HCT116 (cell line): ENCODE data around the gene PCDHGA1. TPM values are rescaled to one million over a fixed set of nuclear protein-coding genes. Genes with fewer than 3 reads are reported as not detected.

ENCODE experiments used
- ATAC-seq: fragments of 200-7000 bp; cut with Tn5 transposase; 2 replicates; pipeline ENCODE4 v1.9.1; 2020; ENCODE audit warnings: mild to moderate bottlenecking, moderate library complexity
- BruUV-seq: library from RNA; stranded (reverse); fragments of 400-500 nt; replicated peaks from 2 replicates; lab custom pipeline; 2021; lab: Mats Ljungman, UMichigan
- CTCF ChIA-PET: fragments of 300-600 bp; sonication (Branson Sonifier 250); formaldehyde crosslinking; loops from one replicate; lab custom pipeline; 2021; ENCODE audit warnings: antibody characterized with exemption; lab: Charles Lee
- POLR2A ChIA-PET: fragments of 300-600, 350-600 bp; sonication (Branson Sonifier 250); formaldehyde crosslinking; loops from one replicate; lab custom pipeline; 2021; ENCODE audit warnings: antibody characterized with exemption; lab: Charles Lee
- RAD21 ChIA-PET, 2 experiments: fragments of 300-600 bp; sonication (Branson Sonifier 250); formaldehyde crosslinking; loops; one replicate each; lab custom pipeline; 2023; ENCODE audit warnings: low total read pairs in 2 of 2; ENCODE audit not compliant: uncharacterized antibody in 2 of 2, unreplicated experiment in 2 of 2, low non-redundant PET in 1 of 2; lab: Charles Lee
- DNase-seq: peaks from one replicate; pipeline ENCODE4 v3.0.0-alpha.2; 2010; ENCODE audit warnings: low read depth, low spot score
- H2AFZ ChIP-seq: fragments of 200-600 bp; shearing (Covaris generic), sonication (generic); 2 replicates; pipeline ENCODE4 v1.6.1; 2017; ENCODE audit warnings: low read depth, mixed run types, mixed read lengths, antibody characterized with exemption, low read length; ENCODE audit not compliant: poor library complexity, severe bottlenecking
- H3K27ac ChIP-seq: 2 replicates; pipeline ENCODE4 v1.5.1; 2012; ENCODE audit warnings: low read depth, low read length
- H3K27me3 ChIP-seq: fragments of 200-600 bp; sonication (generic); 2 replicates; pipeline ENCODE4 v1.6.1; 2016; ENCODE audit warnings: mixed run types, low read length, mixed read lengths; ENCODE audit not compliant: insufficient read depth
- H3K36me3 ChIP-seq, 2 experiments: fragments of 200-500 bp in 1 of 2; fragments of 200-600 bp in 1 of 2; sonication (Bioruptor generic) in 1 of 2; sonication (generic) in 1 of 2; 2 replicates each; pipeline versions ENCODE4 v1.5.1 to v1.6.1; 2014 to 2016; ENCODE audit warnings: low read length in 2 of 2, inconsistent platforms in 1 of 2, mixed read lengths in 1 of 2, mixed run types in 1 of 2; ENCODE audit not compliant: insufficient read depth in 2 of 2, control insufficient read depth in 1 of 2
- H3K4me1 ChIP-seq, 2 experiments: fragments of 200-600 bp in 1 of 2; sonication (generic) in 1 of 2; 2 replicates each; pipeline versions ENCODE4 v1.5.1 to v1.6.1; 2012 to 2017; ENCODE audit warnings: low read length in 2 of 2, inconsistent platforms in 1 of 2, mild to moderate bottlenecking in 1 of 2, mixed read lengths in 1 of 2, mixed run types in 1 of 2, moderate library complexity in 1 of 2; ENCODE audit not compliant: insufficient read depth in 2 of 2, control insufficient read depth in 1 of 2
- H3K4me2 ChIP-seq: fragments of 200-600 bp; sonication (generic); 2 replicates; pipeline ENCODE4 v1.6.1; 2017; ENCODE audit warnings: mixed run types, low read length, mixed read lengths
- H3K4me3 ChIP-seq, 2 experiments: fragments of 200-600 bp in 1 of 2; sonication (generic) in 1 of 2; replicated peaks in 1 of 2; 2 replicates each; pipeline ENCODE4 v1.5.1; 2011 to 2016; ENCODE audit warnings: low read length in 2 of 2, control low read depth in 1 of 2, low read depth in 1 of 2, mild to moderate bottlenecking in 1 of 2, mixed read lengths in 1 of 2, mixed run types in 1 of 2
- H3K79me2 ChIP-seq: fragments of 200-600 bp; sonication (generic); 2 replicates; pipeline ENCODE4 v1.6.1; 2017; ENCODE audit warnings: mild to moderate bottlenecking, mixed run types, low read length, moderate library complexity, mixed read lengths; ENCODE audit not compliant: insufficient read depth
- H3K9ac ChIP-seq: fragments of 200-600 bp; sonication (generic); 2 replicates; pipeline ENCODE4 v1.6.1; 2016; ENCODE audit warnings: low read length, mixed read lengths
- H3K9me2 ChIP-seq: fragments of 200-600 bp; sonication (generic), shearing (Covaris generic); 2 replicates; pipeline ENCODE4 v1.6.1; 2017; ENCODE audit warnings: mixed run types, mild to moderate bottlenecking, moderate library complexity; ENCODE audit not compliant: insufficient read depth
- H3K9me3 ChIP-seq, 2 experiments: fragments of 200-500 bp in 1 of 2; fragments of 200-600 bp in 1 of 2; sonication (Bioruptor generic) in 1 of 2; sonication (generic) in 1 of 2; 2 replicates each; pipeline ENCODE4 v1.6.1; 2014 to 2017; ENCODE audit warnings: low read length in 2 of 2, mixed read lengths in 2 of 2, inconsistent platforms in 1 of 2, low read depth in 1 of 2, mild to moderate bottlenecking in 1 of 2, mixed run types in 1 of 2, moderate library complexity in 1 of 2; ENCODE audit not compliant: control insufficient read depth in 1 of 2, insufficient read depth in 1 of 2
- H4K20me1 ChIP-seq: fragments of 200-600 bp; sonication (generic), shearing (Covaris generic); 2 replicates; pipeline ENCODE4 v1.6.1; 2017; ENCODE audit warnings: mixed run types, mild to moderate bottlenecking, moderate library complexity; ENCODE audit not compliant: insufficient read depth
- CEBPB ChIP-seq: IDR thresholded peaks from 2 replicates; pipeline ENCODE4 v1.6.1; 2012; ENCODE audit warnings: low read depth
- ELF1 ChIP-seq: IDR thresholded peaks from 2 replicates; pipeline ENCODE4 v1.6.1; 2012; ENCODE audit warnings: low read depth, borderline replicate concordance
- EZH2phosphoT487 ChIP-seq: fragments of 200-600 bp; IDR thresholded peaks from 2 replicates; pipeline ENCODE4 v1.6.1; 2018; ENCODE audit warnings: antibody characterized with exemption, borderline replicate concordance
- FOSL1 ChIP-seq: IDR thresholded peaks from 2 replicates; pipeline ENCODE4 v1.6.1; 2012; ENCODE audit warnings: low read depth
- POLR2AphosphoS5 ChIP-seq: IDR thresholded peaks from 2 replicates; pipeline ENCODE4 v1.6.1; 2011; ENCODE audit warnings: mild to moderate bottlenecking, low read depth, low read length, moderate library complexity
- RAD21 ChIP-seq: IDR thresholded peaks from 2 replicates; pipeline ENCODE4 v1.6.1; 2012; ENCODE audit warnings: low read depth, mild to moderate bottlenecking
- SIN3A ChIP-seq: IDR thresholded peaks from 2 replicates; pipeline ENCODE4 v1.6.1; 2012; ENCODE audit warnings: low read depth
- SRF ChIP-seq: IDR thresholded peaks from 2 replicates; pipeline ENCODE4 v1.6.1; 2012; ENCODE audit warnings: low read depth
- YY1 ChIP-seq: IDR thresholded peaks from 2 replicates; pipeline ENCODE4 v1.6.1; 2011; ENCODE audit warnings: low read length, low read depth, moderate library complexity, mild to moderate bottlenecking; ENCODE audit not compliant: insufficient replicate concordance; ENCODE audit errors: extremely low read depth
- ZNF274 ChIP-seq: fragments of 200-500 bp; sonication (Bioruptor generic); IDR thresholded peaks from 2 replicates; pipeline ENCODE4 v1.6.1; 2014; ENCODE audit warnings: mild to moderate bottlenecking, low read depth, low read length, inconsistent platforms
- intact Hi-C: fragments of 100-400 bp; cut with micrococcal nuclease; formaldehyde crosslinking; loops from 2 replicates; pipeline ENCODE4 v1.10.0; 2022
- total RNA-seq: library from RNA; stranded (reverse); gene quantifications from one replicate; pipeline ENCODE4 v1.2.1, GENCODE V29; 2021; ENCODE audit not compliant: unreplicated experiment
- TF ChIP-seq, protein P1 (sequence below), 3 experiments: fragments of 200-600 bp in 1 of 3; sonication (generic) in 1 of 3; IDR thresholded peaks in 2 of 3; conservative IDR thresholded peaks in 1 of 3; 2 replicates each; pipeline ENCODE4 v1.5.1; 2012 to 2017; ENCODE audit warnings: low read depth in 2 of 3, low read length in 2 of 3, antibody characterized with exemption in 1 of 3, borderline replicate concordance in 1 of 3, control low read depth in 1 of 3, mild to moderate bottlenecking in 1 of 3, mixed read lengths in 1 of 3, mixed run types in 1 of 3, moderate library complexity in 1 of 3; ENCODE audit not compliant: insufficient read depth in 1 of 3
- TF ChIP-seq, protein P2 (sequence below): IDR thresholded peaks from 2 replicates; pipeline ENCODE4 v1.6.1; 2012
- TF ChIP-seq, protein P3 (sequence below): IDR thresholded peaks from 2 replicates; pipeline ENCODE4 v1.6.1; 2011; ENCODE audit warnings: mild to moderate bottlenecking, low read length, moderate library complexity; ENCODE audit not compliant: insufficient replicate concordance; ENCODE audit errors: extremely low read depth

Gene PCDHGA1
- total RNA-seq, 1 experiment from 2014 or later = 0.05 TPM

DNA sequence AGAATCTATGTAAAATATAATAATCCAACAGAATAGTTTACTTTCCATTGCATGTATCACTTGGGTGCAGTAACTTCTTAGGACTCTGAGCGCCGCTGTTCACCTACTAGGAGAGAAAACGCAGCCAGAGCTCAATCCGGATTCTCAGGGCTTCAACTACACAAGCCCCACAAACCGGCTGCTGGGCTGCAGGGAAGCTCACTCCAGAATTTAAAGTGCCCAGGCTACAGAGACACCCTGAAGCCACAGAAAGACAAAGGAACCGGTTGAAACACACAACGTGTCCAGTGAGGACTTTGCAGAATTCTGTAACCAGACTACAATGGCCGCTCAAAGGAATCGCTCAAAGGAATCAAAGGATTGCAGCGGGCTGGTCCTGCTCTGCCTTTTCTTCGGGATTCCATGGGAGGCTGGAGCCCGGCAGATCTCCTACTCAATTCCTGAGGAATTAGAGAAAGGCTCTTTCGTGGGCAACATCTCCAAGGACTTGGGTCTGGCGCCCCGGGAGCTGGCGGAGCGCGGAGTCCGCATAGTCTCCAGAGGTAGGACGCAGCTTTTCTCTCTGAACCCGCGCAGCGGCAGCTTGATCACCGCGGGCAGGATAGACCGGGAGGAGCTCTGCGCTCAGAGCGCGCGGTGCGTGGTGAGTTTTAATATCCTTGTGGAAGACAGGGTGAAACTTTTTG, 82.7 kb downstream of the PCDHGA1 start, which contains the start of gene PCDHGA10:
Gene PCDHGA10 (plus strand): TSS at position 134 of the 686 bp plus-strand sequence. CDS start 189 bp downstream, at position 323.
- no peaks in the 10 kb centered on the region for H3K9me2 ChIP-seq
- peaks cover 2 to 5% of the 10 kb centered on the region in 2 experiments; a peak in 1 of 4 replicates for H3K4me1 ChIP-seq
- DNase-seq (peak; percentile 71), ATAC-seq (peak; percentile 89)
- peak within 1 kb of the TSS; percentile 60 for H3K9ac ChIP-seq
- TF ChIP-seq SIN3A (no peak), RAD21 (peak; percentile 94), CEBPB (no peak), SRF (no peak), EZH2phosphoT487 (no peak), YY1 (peak; percentile 69), ELF1 (no peak), ZNF274 (no peak), FOSL1 (no peak), POLR2AphosphoS5 (peak; percentile 24; the same call in 1 of the 2 replicates)
- TF ChIP-seq, protein P1, sequence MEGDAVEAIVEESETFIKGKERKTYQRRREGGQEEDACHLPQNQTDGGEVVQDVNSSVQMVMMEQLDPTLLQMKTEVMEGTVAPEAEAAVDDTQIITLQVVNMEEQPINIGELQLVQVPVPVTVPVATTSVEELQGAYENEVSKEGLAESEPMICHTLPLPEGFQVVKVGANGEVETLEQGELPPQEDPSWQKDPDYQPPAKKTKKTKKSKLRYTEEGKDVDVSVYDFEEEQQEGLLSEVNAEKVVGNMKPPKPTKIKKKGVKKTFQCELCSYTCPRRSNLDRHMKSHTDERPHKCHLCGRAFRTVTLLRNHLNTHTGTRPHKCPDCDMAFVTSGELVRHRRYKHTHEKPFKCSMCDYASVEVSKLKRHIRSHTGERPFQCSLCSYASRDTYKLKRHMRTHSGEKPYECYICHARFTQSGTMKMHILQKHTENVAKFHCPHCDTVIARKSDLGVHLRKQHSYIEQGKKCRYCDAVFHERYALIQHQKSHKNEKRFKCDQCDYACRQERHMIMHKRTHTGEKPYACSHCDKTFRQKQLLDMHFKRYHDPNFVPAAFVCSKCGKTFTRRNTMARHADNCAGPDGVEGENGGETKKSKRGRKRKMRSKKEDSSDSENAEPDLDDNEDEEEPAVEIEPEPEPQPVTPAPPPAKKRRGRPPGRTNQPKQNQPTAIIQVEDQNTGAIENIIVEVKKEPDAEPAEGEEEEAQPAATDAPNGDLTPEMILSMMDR (IDR thresholded peaks at IDR 0.05 in 2 of 3, conservative IDR thresholded peaks at IDR 0.05 in 1 of 3; ENCODE audit: borderline replicate concordance in 1 of 3, insufficient read depth in 1 of 3, low read depth in 2 of 3, low read length in 2 of 3) = peak; percentile 84 to 96 (median 86)
- TF ChIP-seq, protein P2, sequence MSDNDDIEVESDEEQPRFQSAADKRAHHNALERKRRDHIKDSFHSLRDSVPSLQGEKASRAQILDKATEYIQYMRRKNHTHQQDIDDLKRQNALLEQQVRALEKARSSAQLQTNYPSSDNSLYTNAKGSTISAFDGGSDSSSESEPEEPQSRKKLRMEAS = peak; percentile 10; the same call in 1 of the 2 replicates
- TF ChIP-seq, protein P3, sequence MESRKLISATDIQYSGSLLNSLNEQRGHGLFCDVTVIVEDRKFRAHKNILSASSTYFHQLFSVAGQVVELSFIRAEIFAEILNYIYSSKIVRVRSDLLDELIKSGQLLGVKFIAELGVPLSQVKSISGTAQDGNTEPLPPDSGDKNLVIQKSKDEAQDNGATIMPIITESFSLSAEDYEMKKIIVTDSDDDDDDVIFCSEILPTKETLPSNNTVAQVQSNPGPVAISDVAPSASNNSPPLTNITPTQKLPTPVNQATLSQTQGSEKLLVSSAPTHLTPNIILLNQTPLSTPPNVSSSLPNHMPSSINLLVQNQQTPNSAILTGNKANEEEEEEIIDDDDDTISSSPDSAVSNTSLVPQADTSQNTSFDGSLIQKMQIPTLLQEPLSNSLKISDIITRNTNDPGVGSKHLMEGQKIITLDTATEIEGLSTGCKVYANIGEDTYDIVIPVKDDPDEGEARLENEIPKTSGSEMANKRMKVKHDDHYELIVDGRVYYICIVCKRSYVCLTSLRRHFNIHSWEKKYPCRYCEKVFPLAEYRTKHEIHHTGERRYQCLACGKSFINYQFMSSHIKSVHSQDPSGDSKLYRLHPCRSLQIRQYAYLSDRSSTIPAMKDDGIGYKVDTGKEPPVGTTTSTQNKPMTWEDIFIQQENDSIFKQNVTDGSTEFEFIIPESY = no peak
- H3K4me3 ChIP-seq = peak within 1 kb of the TSS; percentile 46 to 61
- H3K9me3 ChIP-seq = no peaks in the 10 kb centered on the region; a peak in 1 of 4 replicates
- intact Hi-C loops = loop anchor here (1.0 to 2.0 kb wide), 3 partner anchors 100 to 151 kb away; no protein-coding TSS in a partner anchor
- no peaks in the 10 kb centered on the region for H3K79me2 ChIP-seq
- ChIA-PET POLR2A (interaction anchor here (1.0 to 2.0 kb wide), 5 partner anchors 93 to 151 kb away, joined by 3 to 9 read pairs (median 4); partner anchors contain the start of gene TAF7), CTCF (interaction anchor here (0.7 to 3.4 kb wide), 25 partner anchors 8 to 224 kb away, joined by 3 to 73 read pairs (median 5); partner anchors contain the start of genes PCDHB14, PCDHGA11, PCDHGA12 and PCDHGB2), RAD21 (interaction anchor here (1.1 to 2.1 kb wide), 6 partner anchors 108 to 151 kb away, joined by 5 to 17 read pairs (median 7); no protein-coding TSS in a partner anchor)
- H3K27ac ChIP-seq = peak within 1 kb of the TSS; percentile 44
- H4K20me1 ChIP-seq = no peaks in the 10 kb centered on the region
- peak within 1 kb of the TSS; percentile 74 for H3K4me2 ChIP-seq
- no peaks in the 10 kb centered on the region for H3K36me3 ChIP-seq
- no peaks in the 10 kb centered on the region for H3K27me3 ChIP-seq
- H2AFZ ChIP-seq = peak within 1 kb of the TSS; percentile 76
- BruUV-seq = TSS peak; percentile 95
